ENCODE results near the gene ZC3H12A. TPM values are rescaled to one million over a fixed set of nuclear protein-coding genes. Genes with fewer than 3 reads are reported as not detected.
A peak's percentile ranks its signal among the peaks of the same experiment; 100 is the strongest.

The ZC3H12A gene
- total RNA-seq, result 7.0 and 11.3 TPM in 2 replicates
- long read RNA-seq, partial matches to known transcripts, result 0 of 2 reads
- long read RNA-seq, other reads (novel, unspliced or antisense), result 2 of 2 reads

- DNase-seq (ENCODE audit: extremely low spot score, unreplicated experiment), result peak; percentile 95
- Mint-ChIP-seq H3K9me3 (ENCODE audit: unreplicated experiment) (no peaks in the 10 kb centered on the region), H3K36me3 (ENCODE audit: unreplicated experiment) (peaks cover 3% of the 10 kb centered on the region), H3K4me3 (ENCODE audit: unreplicated experiment) (peak within 1 kb of the TSS; percentile 79), H3K27me3 (ENCODE audit: unreplicated experiment) (no peaks in the 10 kb centered on the region), H3K27ac (ENCODE audit: unreplicated experiment) (peak within 1 kb of the TSS; percentile 99), H3K4me1 (ENCODE audit: unreplicated experiment) (peaks cover 88% of the 10 kb centered on the region)
- no peak for TF ChIP-seq CTCF (IDR thresholded peaks at IDR 0.05)
Measured at GRCh38 chr1:37474046-37474696, at the start of gene ZC3H12A. ZC3H12A (plus strand) TSS chr1:37474580; CDS start chr1:37475497, 917 bp downstream.

- no peaks in the 10 kb centered on the region for H3K4me1 Mint-ChIP-seq (ENCODE audit: unreplicated experiment)
- DNase-seq (ENCODE audit: extremely low spot score, unreplicated experiment), result no peak
- peaks cover 16% of the 10 kb centered on the region for H3K27me3 Mint-ChIP-seq (ENCODE audit: unreplicated experiment)
- H3K4me3 Mint-ChIP-seq (ENCODE audit: unreplicated experiment), result no peak overlapping the region
- no peaks in the 10 kb centered on the region for H3K9me3 Mint-ChIP-seq (ENCODE audit: unreplicated experiment)
- no peaks in the 10 kb centered on the region for H3K36me3 Mint-ChIP-seq (ENCODE audit: unreplicated experiment)
- no peak overlapping the region for H3K27ac Mint-ChIP-seq (ENCODE audit: unreplicated experiment)
- TF ChIP-seq CTCF (IDR thresholded peaks at IDR 0.05), result no peak
Measured at GRCh38 chr1:37425221-37425620, 49.2 kb upstream of the ZC3H12A start.

GRCh38 chr1:37429029-37429428 is 45.4 kb upstream of the ZC3H12A start:
- no peak overlapping the region for H3K4me3 Mint-ChIP-seq (ENCODE audit: unreplicated experiment)
- H3K27me3 Mint-ChIP-seq (ENCODE audit: unreplicated experiment), result peaks cover 14% of the 10 kb centered on the region
- no peak for TF ChIP-seq CTCF (IDR thresholded peaks at IDR 0.05)
- no peaks in the 10 kb centered on the region for H3K4me1 Mint-ChIP-seq (ENCODE audit: unreplicated experiment)
- no peaks in the 10 kb centered on the region for H3K9me3 Mint-ChIP-seq (ENCODE audit: unreplicated experiment)
- no peaks in the 10 kb centered on the region for H3K36me3 Mint-ChIP-seq (ENCODE audit: unreplicated experiment)
- H3K27ac Mint-ChIP-seq (ENCODE audit: unreplicated experiment), result no peak overlapping the region
- no peak for DNase-seq (ENCODE audit: extremely low spot score, unreplicated experiment)

GRCh38 chr1:37430103-37430985 is 44.0 kb upstream of the ZC3H12A start:
- H3K27me3 Mint-ChIP-seq (ENCODE audit: unreplicated experiment), result peaks cover 14% of the 10 kb centered on the region
- no peaks in the 10 kb centered on the region for H3K4me1 Mint-ChIP-seq (ENCODE audit: unreplicated experiment)
- H3K4me3 Mint-ChIP-seq (ENCODE audit: unreplicated experiment), result no peak overlapping the region
- no peak for DNase-seq (ENCODE audit: extremely low spot score, unreplicated experiment)
- no peak for TF ChIP-seq CTCF (IDR thresholded peaks at IDR 0.05)
- no peak overlapping the region for H3K27ac Mint-ChIP-seq (ENCODE audit: unreplicated experiment)
- no peaks in the 10 kb centered on the region for H3K9me3 Mint-ChIP-seq (ENCODE audit: unreplicated experiment)
- no peaks in the 10 kb centered on the region for H3K36me3 Mint-ChIP-seq (ENCODE audit: unreplicated experiment)

- Mint-ChIP-seq H3K36me3 (ENCODE audit: unreplicated experiment) (no peaks in the 10 kb centered on the region), H3K27ac (ENCODE audit: unreplicated experiment) (no peak overlapping the region), H3K9me3 (ENCODE audit: unreplicated experiment) (no peaks in the 10 kb centered on the region), H3K4me3 (ENCODE audit: unreplicated experiment) (no peak overlapping the region), H3K27me3 (ENCODE audit: unreplicated experiment) (peaks cover 17% of the 10 kb centered on the region), H3K4me1 (ENCODE audit: unreplicated experiment) (no peaks in the 10 kb centered on the region)
- no peak for TF ChIP-seq CTCF (IDR thresholded peaks at IDR 0.05)
- no peak for DNase-seq (ENCODE audit: extremely low spot score, unreplicated experiment)
Measured at GRCh38 chr1:37432716-37433115, 41.7 kb upstream of the ZC3H12A start.

Measured in osteocyte (in vitro differentiated cells).